ENCODE measurements around the gene HDAC5. TPM values are rescaled to one million over a fixed set of nuclear protein-coding genes. Genes with fewer than 3 reads are reported as not detected.
A peak's percentile ranks its signal among the peaks of the same experiment; 100 is the strongest.

HDAC5 gene
- total RNA-seq, 1 donor from 2014 or later = 42.0 TPM

DNA sequence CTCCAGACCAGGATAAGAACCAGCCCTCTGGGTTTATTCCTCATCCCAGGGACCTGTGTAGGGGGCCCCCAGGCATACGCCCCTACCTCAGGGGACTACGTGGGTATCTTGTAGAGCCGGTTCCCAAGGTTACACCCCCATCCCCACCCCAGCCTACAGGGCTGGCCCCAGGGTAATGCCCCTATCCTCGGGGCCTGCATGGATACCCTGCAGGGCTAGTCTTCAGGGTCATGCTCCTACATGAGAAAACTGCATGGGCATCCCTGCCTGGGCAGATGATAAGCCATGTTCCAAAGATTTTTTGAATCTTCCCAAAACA, 14.2 kb downstream of the HDAC5 start:
- peaks cover 44% of the 10 kb centered on the region for H3K4me1 Mint-ChIP-seq (ENCODE audit: unreplicated experiment)
- peaks cover 11% of the 10 kb centered on the region for H3K36me3 Mint-ChIP-seq (ENCODE audit: unreplicated experiment)
- H3K27ac Mint-ChIP-seq (ENCODE audit: unreplicated experiment) = peak overlapping the region; percentile 95
- H3K4me3 Mint-ChIP-seq (ENCODE audit: unreplicated experiment) = no peak overlapping the region
- H3K27me3 Mint-ChIP-seq (ENCODE audit: unreplicated experiment) = no peaks in the 10 kb centered on the region
- no peak for DNase-seq (ENCODE audit: extremely low spot score, unreplicated experiment)
- H3K9me3 Mint-ChIP-seq (ENCODE audit: unreplicated experiment) = no peaks in the 10 kb centered on the region
- TF ChIP-seq CTCF (IDR thresholded peaks at IDR 0.05) = no peak

DNA sequence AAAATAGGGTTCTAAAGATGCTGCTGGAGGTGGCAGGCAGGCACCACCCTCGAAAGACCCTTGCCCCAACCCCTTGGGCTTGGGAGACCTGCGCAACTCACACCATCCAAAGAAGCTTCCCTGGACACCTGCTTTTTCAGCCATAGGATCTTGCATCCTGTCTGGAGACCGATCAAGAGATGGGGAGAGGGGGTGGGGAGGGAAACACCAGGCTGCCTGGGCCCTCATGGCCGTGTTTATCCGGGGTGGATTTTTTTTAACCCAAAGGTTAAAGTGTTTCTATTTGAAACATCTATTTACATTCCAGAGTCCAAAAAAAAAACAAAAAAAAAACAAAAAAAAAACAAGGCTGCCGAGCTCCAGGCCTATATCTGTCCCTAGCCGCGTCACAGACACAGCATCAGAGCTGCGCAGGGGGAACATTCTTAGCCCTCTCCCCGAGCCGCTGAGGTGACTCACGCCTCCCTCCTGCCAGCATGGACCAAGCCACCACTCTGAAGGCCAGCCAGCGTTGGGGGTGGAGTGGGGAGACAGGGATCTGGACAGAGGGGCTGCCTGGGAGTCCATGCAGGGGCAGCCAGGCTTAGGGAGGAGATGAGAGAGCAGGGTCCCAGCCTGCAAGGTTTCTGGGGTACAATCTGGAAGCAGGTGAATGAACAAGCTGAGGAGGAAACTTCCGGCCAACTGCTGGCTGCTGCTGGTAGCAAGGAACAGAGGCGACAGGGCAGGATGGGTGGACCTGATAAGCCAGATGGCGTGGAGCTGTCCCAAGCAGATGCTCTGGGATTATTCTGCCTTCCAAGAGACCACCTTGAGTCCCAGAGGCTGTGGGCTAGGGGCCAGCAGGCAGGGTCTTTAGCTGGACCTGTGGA, 14.8 kb downstream of the HDAC5 start:
- peak overlapping the region; percentile 59 for H3K4me3 Mint-ChIP-seq (ENCODE audit: unreplicated experiment)
- no peaks in the 10 kb centered on the region for H3K9me3 Mint-ChIP-seq (ENCODE audit: unreplicated experiment)

DNA sequence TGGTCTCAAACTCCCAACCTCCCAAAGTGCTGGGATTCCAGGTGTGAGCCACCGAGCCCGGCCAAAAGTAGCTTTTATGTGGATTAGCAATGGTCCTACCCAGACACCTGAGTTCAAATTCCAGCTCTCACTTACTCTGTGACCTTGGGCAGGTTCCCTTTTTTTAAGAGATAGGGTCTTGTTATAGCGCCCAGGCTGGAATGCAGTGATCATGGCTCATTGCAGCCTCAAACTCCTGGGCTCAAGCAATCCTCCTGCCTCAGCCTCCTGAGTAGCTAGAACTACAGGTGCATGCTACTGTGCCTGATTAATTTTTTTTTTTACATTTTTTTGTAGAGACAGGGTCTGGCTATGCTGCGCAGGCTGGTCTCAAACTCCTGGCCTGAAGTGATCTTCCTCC, 16.6 kb downstream of the HDAC5 start:
- no peaks in the 10 kb centered on the region for H3K9me3 Mint-ChIP-seq (ENCODE audit: unreplicated experiment)
- no peak overlapping the region for H3K4me3 Mint-ChIP-seq (ENCODE audit: unreplicated experiment)
- no peak for DNase-seq (ENCODE audit: extremely low spot score, unreplicated experiment)
- no peaks in the 10 kb centered on the region for H3K27me3 Mint-ChIP-seq (ENCODE audit: unreplicated experiment)
- peaks cover 46% of the 10 kb centered on the region for H3K4me1 Mint-ChIP-seq (ENCODE audit: unreplicated experiment)
- peaks cover 10% of the 10 kb centered on the region for H3K36me3 Mint-ChIP-seq (ENCODE audit: unreplicated experiment)
- no peak overlapping the region for H3K27ac Mint-ChIP-seq (ENCODE audit: unreplicated experiment)
- TF ChIP-seq CTCF (IDR thresholded peaks at IDR 0.05) = no peak

More for the DNA sequence above, 14.8 kb downstream of the HDAC5 start:
- no peak for TF ChIP-seq CTCF (IDR thresholded peaks at IDR 0.05)
- Mint-ChIP-seq H3K27me3 (ENCODE audit: unreplicated experiment) (no peaks in the 10 kb centered on the region), H3K36me3 (ENCODE audit: unreplicated experiment) (peaks cover 11% of the 10 kb centered on the region), H3K4me1 (ENCODE audit: unreplicated experiment) (peaks cover 44% of the 10 kb centered on the region), H3K27ac (ENCODE audit: unreplicated experiment) (peak overlapping the region; percentile 95)
- peak; percentile 94 for DNase-seq (ENCODE audit: extremely low spot score, unreplicated experiment)

DNA sequence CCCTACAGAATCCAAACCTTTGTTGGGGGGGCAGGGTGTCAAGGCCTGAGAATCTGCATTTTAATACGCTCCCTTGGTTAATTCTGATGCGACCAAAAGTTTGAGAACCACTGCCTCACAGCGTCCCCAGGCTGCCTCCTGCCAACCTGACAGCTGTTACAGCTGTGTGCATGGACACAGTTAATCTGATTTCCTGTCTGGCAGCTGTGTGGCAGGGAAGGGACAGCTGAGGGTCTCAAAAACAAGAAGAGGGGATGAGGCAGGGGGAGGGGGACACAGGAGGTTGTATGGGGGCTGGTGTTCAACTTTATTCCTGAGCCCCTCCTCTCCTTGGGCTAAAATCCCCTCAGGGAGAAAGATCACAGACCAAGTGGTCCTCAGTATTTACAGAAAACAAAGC, 17.5 kb downstream of the HDAC5 start:
- no peak for DNase-seq (ENCODE audit: extremely low spot score, unreplicated experiment)
- H3K4me3 Mint-ChIP-seq (ENCODE audit: unreplicated experiment) = no peak overlapping the region
- H3K27ac Mint-ChIP-seq (ENCODE audit: unreplicated experiment) = no peak overlapping the region
- H3K9me3 Mint-ChIP-seq (ENCODE audit: unreplicated experiment) = no peaks in the 10 kb centered on the region
- no peaks in the 10 kb centered on the region for H3K27me3 Mint-ChIP-seq (ENCODE audit: unreplicated experiment)
- peaks cover 44% of the 10 kb centered on the region for H3K4me1 Mint-ChIP-seq (ENCODE audit: unreplicated experiment)
- no peak for TF ChIP-seq CTCF (IDR thresholded peaks at IDR 0.05)
- peaks cover 10% of the 10 kb centered on the region for H3K36me3 Mint-ChIP-seq (ENCODE audit: unreplicated experiment)

DNA sequence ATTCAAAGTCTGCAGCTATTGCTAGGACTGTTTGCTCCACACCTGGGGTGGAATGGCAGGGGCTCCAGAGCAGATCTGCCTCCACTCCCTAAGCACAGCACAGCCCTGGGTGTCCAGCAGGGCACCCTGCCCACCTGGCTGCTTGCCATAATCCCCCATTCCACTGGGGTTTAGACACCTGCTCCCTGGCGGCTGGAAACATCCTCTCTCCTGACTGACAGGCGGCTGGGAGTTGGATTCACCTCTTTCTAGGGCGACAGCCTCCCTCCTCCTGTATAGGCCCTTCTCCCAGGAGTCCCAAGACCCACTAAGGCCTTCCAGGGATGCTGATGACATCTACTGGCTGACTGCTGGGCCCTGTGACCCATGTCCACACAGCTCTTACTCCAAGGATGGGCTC, 18.0 kb downstream of the HDAC5 start:
- Mint-ChIP-seq H3K4me3 (ENCODE audit: unreplicated experiment) (no peak overlapping the region), H3K9me3 (ENCODE audit: unreplicated experiment) (no peaks in the 10 kb centered on the region), H3K4me1 (ENCODE audit: unreplicated experiment) (peaks cover 39% of the 10 kb centered on the region), H3K27ac (ENCODE audit: unreplicated experiment) (no peak overlapping the region), H3K36me3 (ENCODE audit: unreplicated experiment) (peaks cover 10% of the 10 kb centered on the region), H3K27me3 (ENCODE audit: unreplicated experiment) (no peaks in the 10 kb centered on the region)
- TF ChIP-seq CTCF (IDR thresholded peaks at IDR 0.05) = no peak
- DNase-seq (ENCODE audit: extremely low spot score, unreplicated experiment) = no peak

Measured in osteocyte (in vitro differentiated cells).